ENCODE data around the gene TTYH2. TPM values are rescaled to one million over a fixed set of nuclear protein-coding genes. Genes with fewer than 3 reads are reported as not detected.
A peak's percentile ranks its signal among the peaks of the same experiment; 100 is the strongest.

TTYH2 gene
- total and polyA plus RNA-seq, 2 donors (not counting 1 experiment from before 2014, with no cell fraction given) = 3.0 to 3.1 TPM

DNA sequence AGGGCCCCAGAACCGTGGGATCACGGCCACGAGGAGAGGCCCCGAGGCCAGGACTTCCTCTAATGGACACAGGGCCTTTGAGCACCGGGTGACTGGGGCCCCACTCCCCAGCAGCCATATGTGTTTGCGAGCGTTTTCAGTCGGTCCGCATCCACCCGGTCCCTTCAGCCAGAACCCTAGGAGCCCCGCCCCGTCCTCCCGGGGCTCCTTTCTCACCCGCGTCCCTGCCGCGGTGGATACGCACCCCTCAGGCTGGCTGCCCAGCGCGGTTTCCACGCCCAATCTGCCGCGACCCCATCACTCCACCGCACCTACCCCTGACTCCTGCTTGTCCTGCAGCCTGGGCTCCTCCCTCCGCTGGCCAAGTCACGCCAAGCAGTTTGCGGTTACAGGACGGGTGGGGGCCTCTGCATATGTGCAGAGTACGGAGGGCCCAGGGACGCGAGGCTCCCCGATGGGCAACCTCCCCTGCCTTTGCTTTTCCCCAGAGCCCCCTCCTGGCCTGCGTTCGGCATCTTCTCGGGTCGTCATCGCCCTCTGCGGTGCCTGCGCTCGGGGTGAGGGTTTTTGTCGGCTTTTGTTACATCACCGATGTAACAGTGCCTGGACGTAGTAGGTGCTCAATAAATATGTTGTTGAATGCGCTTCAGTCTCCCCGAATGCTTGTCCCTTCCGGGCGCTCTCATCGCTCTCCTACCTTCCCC lies 1.0 kb upstream of the TTYH2 start:
- H3K27me3 ChIP-seq (replicated peaks in 1 of 4; ENCODE audit: control extremely low read depth in 1 of 4, control insufficient read depth in 3 of 4, insufficient read depth in 4 of 4, low read length in 3 of 4) = no peaks in the 10 kb centered on the region
- WGBS (ENCODE audit: insufficient coverage) = 9% methylated on average over 36 of the region's 48 CpGs
- Mint-ChIP-seq H3K4me3 (peak overlapping the region; percentile 81), H3K4me1 (peaks cover 55% of the 10 kb centered on the region), H3K9me3 (ENCODE audit: insufficient read depth) (no peaks in the 10 kb centered on the region), H3K27me3 (no peaks in the 10 kb centered on the region), H3K27ac (peak overlapping the region; percentile 89)
- peak overlapping the region; percentile 69 for H3K9ac ChIP-seq (ENCODE audit: low read length)
- TF ChIP-seq EZH2 (IDR thresholded peaks at IDR 0.05; ENCODE audit: borderline replicate concordance, insufficient read depth, low read depth, low read length, poor library complexity, severe bottlenecking) = no peak
- TF ChIP-seq, protein P1, sequence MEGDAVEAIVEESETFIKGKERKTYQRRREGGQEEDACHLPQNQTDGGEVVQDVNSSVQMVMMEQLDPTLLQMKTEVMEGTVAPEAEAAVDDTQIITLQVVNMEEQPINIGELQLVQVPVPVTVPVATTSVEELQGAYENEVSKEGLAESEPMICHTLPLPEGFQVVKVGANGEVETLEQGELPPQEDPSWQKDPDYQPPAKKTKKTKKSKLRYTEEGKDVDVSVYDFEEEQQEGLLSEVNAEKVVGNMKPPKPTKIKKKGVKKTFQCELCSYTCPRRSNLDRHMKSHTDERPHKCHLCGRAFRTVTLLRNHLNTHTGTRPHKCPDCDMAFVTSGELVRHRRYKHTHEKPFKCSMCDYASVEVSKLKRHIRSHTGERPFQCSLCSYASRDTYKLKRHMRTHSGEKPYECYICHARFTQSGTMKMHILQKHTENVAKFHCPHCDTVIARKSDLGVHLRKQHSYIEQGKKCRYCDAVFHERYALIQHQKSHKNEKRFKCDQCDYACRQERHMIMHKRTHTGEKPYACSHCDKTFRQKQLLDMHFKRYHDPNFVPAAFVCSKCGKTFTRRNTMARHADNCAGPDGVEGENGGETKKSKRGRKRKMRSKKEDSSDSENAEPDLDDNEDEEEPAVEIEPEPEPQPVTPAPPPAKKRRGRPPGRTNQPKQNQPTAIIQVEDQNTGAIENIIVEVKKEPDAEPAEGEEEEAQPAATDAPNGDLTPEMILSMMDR (IDR thresholded peaks at IDR 0.05) = no peak
- DNase-seq = no peak
- ATAC-seq (ENCODE audit: low read depth) = peak; percentile 5
- peak overlapping the region; percentile 27 to 55 for H3K27ac ChIP-seq (ENCODE audit: low read length in 2 of 2)
- peak overlapping the region; percentile 99 for H3K4me2 ChIP-seq (replicated peaks; ENCODE audit: low read depth, low read length, poor library complexity, severe bottlenecking)
- peak overlapping the region; percentile 81 for H2AFZ ChIP-seq (ENCODE audit: insufficient read depth, low read depth, low read length, poor library complexity, severe bottlenecking)
- H3K79me2 ChIP-seq (ENCODE audit: control insufficient read depth, insufficient read depth, low read length) = peaks cover 3% of the 10 kb centered on the region
- CTCF ChIA-PET = interaction anchor here (0.8 to 3.1 kb wide), 4 partner anchors 10 to 320 kb away, joined by 3 to 36 read pairs (median 11); partner anchors contain the start of genes BTBD17 and RPL38
- POLR2A ChIA-PET = interaction anchor here (2.3 kb wide), 1 partner anchor 8 kb away, joined by 11 read pairs; the partner anchor contains the start of gene RPL38
- H4K20me1 ChIP-seq (ENCODE audit: control insufficient read depth, insufficient read depth, low read length, poor library complexity, severe bottlenecking) = peaks cover 48% of the 10 kb centered on the region
- intact Hi-C loops (cut with micrococcal nuclease) = loop anchor here (1.0 to 2.0 kb wide), 2 partner anchors 22 to 321 kb away; no protein-coding TSS in a partner anchor
- H3K36me3 ChIP-seq (replicated peaks in 1 of 2; ENCODE audit: control extremely low read depth in 1 of 2, control insufficient read depth in 1 of 2, extremely low read depth in 1 of 2, insufficient read depth in 2 of 2, low read length in 1 of 2) = peaks cover 0 to 28% of the 10 kb centered on the region in 2 experiments
- peak overlapping the region; percentile 23 to 73 (median 55) for H3K4me3 ChIP-seq (ENCODE audit: control extremely low read depth in 1 of 5, extremely low read depth in 1 of 5, insufficient read depth in 1 of 5, low read depth in 2 of 5, low read length in 4 of 5)
- no peaks in the 10 kb centered on the region for H3K9me3 ChIP-seq (ENCODE audit: control extremely low read depth in 1 of 3, control insufficient read depth in 2 of 3, insufficient read depth in 1 of 3, low read length in 2 of 3)
- H3K4me1 ChIP-seq (ENCODE audit: control insufficient read depth in 2 of 2, insufficient read depth in 2 of 2, low read length in 2 of 2) = peaks cover 35 to 44% of the 10 kb centered on the region in 2 donors
